ENCODE data around the gene WDR20.

Gene WDR20

DNA sequence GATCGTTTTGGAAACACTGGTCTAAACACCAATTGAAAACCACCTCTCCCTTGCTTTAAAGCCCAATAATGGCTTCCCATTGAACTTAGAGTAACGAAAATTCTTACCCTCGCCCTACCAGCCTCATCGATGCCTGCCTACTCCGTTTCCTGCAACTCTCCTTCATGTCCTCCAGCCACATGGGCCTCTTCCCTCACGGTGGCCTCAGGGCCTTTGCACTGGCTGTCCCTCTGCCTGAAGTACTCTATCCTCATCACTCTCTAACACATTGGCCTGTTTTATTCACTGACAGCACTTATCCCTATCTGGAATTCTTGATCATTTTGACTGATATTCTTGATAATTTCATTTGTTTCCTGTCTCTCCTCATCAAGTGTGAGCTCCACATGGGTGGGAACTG is 118.4 kb downstream of the WDR20 start:
- ATAC-seq: no peak
- H3K4me3 Mint-ChIP-seq: no peak overlapping the region
- no peak overlapping the region for H3K27ac Mint-ChIP-seq
- no peaks in the 10 kb centered on the region for H3K4me1 Mint-ChIP-seq
- peaks cover 11% of the 10 kb centered on the region for H3K27me3 Mint-ChIP-seq
- H3K9me3 Mint-ChIP-seq: peaks cover 6% of the 10 kb centered on the region
- peaks cover 6% of the 10 kb centered on the region for H3K36me3 Mint-ChIP-seq

Data from stimulated activated memory B cell treated with anti-CD40 and anti-IgM and Interleukin-4, amounts not matched to agents 10 μg/mL and 1 μg/mL and 100 μg/mL, for 72 hours (primary cell).